NB4 (cell line): ENCODE measurements around the gene OSER1.

Experiments
- DNase-seq: peaks from one replicate; pipeline ENCODE4 v3.0.0; 2010; ENCODE audit warnings: low read depth
- H3K4me3 ChIP-seq: one replicate; pipeline ENCODE4 v1.5.1; 2011; ENCODE audit warnings: mild to moderate bottlenecking, low read depth, low read length, moderate library complexity
- CTCF ChIP-seq: IDR thresholded peaks from one replicate; pipeline ENCODE4 v1.5.1; 2012; ENCODE audit warnings: low read depth, low read length
- MAX ChIP-seq: IDR thresholded peaks from 2 replicates; pipeline ENCODE4 v1.6.1; 2011; ENCODE audit warnings: low read depth, low read length
- MYC ChIP-seq: IDR thresholded peaks from 2 replicates; pipeline ENCODE4 v1.6.1; 2011; ENCODE audit warnings: low read depth, low read length
- POLR2A ChIP-seq: IDR thresholded peaks from 2 replicates; pipeline ENCODE4 v1.6.1; 2011; ENCODE audit warnings: mild to moderate bottlenecking; ENCODE audit not compliant: insufficient read length; ENCODE audit errors: extremely low read depth

The OSER1 gene

DNA sequence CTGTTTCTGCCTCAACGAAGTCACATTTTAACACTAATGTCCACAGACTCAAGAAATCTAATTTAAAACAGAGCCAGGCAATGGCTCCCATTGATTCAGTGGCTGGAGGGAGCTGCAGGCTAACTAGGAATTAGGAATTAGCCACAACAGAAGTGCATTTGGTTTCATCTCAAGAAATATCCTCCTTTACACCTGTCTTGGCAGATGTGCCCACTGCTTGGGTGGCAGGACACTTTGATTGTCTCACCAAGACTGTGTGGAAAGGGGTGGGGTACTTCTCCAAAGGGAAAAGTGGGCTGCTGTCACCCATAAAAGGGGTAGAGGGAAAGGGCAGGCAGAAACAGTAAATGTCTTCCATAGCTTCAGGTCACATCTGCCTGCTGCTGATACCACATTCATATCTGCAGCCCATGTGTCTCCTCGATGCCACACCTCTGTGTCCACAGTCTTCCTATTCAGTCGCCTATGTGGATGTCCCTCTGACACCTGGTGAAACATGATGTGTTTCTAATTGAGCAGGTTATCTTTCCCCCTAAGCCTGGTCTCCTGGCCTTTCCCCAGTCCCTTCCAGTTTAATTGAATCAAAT lies 10.9 kb upstream of the OSER1 start:
- TF ChIP-seq MYC (no peak), MAX (no peak), POLR2A (no peak)
- no peak for DNase-seq
- no peak overlapping the region for H3K4me3 ChIP-seq

- DNase-seq, result no peak
- H3K4me3 ChIP-seq, result no peak overlapping the region
- no peak for TF ChIP-seq POLR2A
- TF ChIP-seq MYC, result no peak
These were observed 9.2 kb upstream of the OSER1 start for GRCh38 chr20:44219791-44220190.

- DNase-seq, result no peak
- H3K4me3 ChIP-seq, result no peak overlapping the region
- TF ChIP-seq MAX (no peak), CTCF (no peak), POLR2A (no peak), MYC (no peak)
These were observed 8.7 kb upstream of the OSER1 start for GRCh38 chr20:44219170-44219730.

DNA sequence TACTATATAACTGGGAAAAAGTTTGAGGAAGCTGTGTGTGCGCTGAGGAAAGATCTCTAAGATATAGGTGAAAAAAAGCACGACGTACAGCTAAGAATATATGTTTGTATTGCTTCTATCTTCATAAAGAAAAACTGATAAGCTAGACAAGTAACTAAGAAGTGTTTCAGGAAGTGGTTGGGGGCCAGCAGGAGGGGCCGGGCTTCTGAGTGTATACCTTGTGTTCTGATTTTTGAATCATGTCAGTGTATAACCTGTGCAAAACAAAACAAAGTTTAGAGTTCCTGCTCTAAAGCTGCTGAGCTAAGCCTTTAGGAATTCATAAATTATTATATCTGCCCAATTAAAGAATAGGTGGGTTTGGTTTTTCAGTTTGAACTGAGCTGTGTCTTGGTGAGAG lies 7.9 kb upstream of the OSER1 start:
- DNase-seq, result no peak
- TF ChIP-seq CTCF, result no peak
- TF ChIP-seq MAX, result no peak
- no peak for TF ChIP-seq POLR2A
- TF ChIP-seq MYC, result no peak
- no peak overlapping the region for H3K4me3 ChIP-seq

GRCh38 chr20:44217342-44218092 lies 6.9 kb upstream of the OSER1 start:
- TF ChIP-seq CTCF, result peak; percentile 99
- TF ChIP-seq POLR2A, result no peak
- no peak for TF ChIP-seq MAX
- TF ChIP-seq MYC, result peak; percentile 20; the same call in 1 of the 2 replicates
- no peak overlapping the region for H3K4me3 ChIP-seq
- peak; percentile 76 for DNase-seq

DNA sequence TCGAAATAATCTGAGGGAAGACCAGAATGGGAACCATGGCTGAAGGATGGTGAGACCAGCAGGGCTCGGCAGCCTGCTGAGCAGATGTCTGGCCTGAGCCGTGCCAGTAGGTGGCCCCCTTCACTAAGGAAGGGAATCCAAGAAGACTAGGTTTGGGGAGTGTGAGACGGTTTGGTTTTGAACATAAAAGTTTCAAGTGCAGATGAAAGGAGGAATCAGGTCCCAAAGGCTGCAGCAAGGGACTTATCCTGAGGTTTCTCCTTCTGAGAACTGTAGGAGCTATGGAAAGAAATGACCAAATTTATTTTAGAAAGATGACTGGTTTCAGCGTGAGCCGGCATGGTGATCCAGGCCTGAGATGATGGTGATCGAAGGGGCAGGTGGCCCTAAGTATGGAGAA lies 4.6 kb upstream of the OSER1 start:
- H3K4me3 ChIP-seq, result no peak overlapping the region
- peak; percentile 77 for DNase-seq
- TF ChIP-seq CTCF (peak; percentile 93), POLR2A (no peak), MAX (peak; percentile 70), MYC (peak; percentile 40; the same call in 1 of the 2 replicates)
